ENCODE data around the gene UVRAG.
A peak's percentile ranks its signal among the peaks of the same experiment; 100 is the strongest.

Gene UVRAG

DNA sequence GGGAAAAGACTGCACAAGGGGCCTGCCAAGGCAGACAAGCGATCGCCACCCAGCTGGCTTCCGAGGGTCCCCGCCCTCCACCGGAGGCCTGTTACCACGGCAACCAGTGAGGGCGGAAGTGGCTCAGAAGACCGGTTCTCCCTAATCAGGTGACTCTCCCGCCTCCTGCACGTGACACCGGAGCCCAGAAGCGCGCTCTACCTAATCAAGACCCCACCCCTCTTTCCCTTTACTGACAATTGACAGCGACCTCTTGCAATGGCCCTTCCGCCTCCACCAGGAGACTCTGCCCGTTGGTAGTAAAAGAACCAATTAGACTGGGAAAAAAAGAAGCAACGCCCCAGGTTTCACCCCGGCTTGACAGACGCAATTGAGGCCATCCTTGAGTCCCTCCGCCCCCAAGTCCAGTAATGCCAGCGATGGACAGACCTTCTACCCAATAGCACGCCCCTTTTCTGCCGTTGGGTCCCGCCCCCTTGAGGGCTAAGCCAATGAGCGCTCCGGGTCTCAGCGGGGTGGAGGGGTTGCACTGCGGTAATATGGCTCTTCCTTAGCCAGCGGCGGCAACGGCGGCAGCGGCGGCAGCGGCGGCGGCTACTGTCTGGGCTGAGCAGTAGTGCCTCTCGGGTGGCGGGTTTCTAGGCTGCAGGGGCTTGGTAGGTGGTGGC, at the start of gene UVRAG:
UVRAG (plus strand) TSS at position 534 of the 668 bp plus-strand sequence. CDS start 198 bp downstream, outside the sequence.
- DNase-seq (ENCODE audit: low read depth): peak; percentile 97

DNA sequence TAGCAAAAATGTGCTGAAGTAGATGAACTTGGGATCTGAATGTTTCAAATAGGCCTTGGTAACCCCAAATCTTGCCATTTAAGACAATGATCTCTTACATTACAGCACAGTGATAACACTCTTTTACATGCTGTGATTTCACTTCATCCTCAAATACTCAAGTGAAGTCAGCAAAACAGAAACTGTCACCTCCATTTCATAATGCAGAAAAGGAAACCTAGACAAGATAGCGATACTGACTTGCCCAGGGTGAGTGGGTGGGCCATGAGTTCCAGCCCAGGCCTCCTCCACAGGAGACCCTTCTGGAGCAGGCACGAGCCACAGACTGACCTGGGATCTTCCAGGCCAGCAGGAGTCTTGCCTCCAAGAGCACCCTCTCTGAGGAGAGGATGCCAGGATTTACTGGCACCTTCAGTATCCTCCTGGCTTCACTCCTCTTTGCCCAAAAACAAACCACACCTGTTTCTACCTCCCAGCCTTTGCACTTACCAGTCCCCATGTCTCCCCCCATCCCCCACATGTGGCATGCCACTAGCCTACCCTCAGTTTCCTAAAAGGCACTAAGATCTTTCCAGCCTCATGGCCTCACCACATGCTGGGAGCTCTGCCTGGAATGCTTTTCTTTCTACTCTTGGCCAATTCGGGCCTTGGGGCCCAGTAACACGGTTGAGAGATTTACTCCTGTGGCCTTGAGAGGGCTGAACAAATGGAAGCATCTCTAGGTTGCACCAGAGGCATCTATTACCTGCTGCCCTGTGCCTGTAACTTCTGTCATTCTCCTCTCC, 48.4 kb upstream of the UVRAG start:
- DNase-seq (ENCODE audit: low read depth): no peak

DNA sequence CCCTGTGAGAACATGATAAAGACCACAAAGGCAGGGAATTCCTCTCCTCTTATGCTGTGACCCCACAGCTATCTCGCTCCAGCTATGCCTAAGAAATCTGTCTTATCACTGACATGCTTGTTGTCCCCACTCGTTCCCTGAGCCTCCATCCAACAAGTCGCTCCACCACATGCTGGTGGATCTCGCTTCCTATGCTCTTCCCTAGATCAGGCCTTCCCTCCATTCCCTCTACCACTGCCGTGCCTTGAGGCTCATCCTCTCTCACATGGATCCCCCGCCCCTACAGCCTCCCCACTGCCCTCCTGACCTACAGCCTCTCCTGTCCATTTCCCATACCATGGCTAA, 47.8 kb upstream of the UVRAG start:
- DNase-seq (ENCODE audit: low read depth): no peak

DNA sequence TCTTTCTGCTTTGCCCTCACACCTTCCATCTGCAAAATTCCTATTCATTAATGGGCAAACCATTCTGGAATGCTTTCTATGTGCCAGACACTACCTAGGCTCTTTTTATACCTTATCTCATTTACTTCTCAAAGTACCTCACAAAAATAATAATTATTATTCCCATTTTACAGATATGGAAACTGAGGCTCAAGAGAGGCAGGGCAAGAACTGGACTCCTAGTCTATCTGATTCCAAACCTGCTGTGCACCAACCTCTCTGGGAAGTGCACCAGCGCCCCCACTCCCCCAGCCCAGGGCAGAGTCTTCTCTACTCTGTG, 47.3 kb upstream of the UVRAG start:
- no peak for DNase-seq (ENCODE audit: low read depth)

DNA sequence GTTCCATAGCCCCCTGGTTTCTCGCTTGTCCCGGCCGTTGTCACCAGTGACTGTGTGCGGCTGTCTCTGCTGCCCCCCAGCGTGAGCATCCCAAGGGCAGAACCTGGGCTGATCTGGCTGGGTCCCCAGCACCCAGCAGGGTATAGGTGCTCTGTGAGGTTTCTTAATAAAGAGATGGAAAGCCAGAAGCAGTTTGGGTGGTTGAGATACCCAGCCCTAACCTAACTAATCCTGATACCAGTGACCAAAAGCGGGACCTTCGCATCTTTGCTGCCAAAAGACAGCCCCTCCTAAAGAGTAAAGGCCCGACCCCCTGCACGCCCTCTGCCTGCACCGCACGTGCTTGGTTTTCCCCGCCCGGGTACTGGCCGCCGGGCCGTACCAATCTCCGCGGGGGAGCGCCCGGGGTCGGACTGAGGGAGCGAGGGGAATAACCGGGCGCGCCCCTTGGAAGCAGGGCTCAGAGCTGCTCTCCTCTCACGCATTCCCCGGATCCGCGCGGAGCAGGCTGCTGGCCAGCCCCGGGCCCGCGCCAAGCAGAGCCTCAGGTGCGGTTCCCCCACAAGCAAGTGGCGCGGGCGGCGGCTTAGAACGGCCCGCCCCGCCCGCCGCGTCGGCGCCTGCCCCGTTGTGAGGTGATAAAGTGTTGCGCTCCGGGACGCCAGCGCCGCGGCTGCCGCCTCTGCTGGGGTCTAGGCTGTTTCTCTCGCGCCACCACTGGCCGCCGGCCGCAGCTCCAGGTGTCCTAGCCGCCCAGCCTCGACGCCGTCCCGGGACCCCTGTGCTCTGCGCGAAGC, 46.7 kb upstream of the UVRAG start, which contains the start of gene DGAT2:
DGAT2 (plus strand) TSS at position 667 of the 797 bp plus-strand sequence. CDS start 214 bp downstream, outside the sequence.
- peak; percentile 27 for DNase-seq (ENCODE audit: low read depth)

DNA sequence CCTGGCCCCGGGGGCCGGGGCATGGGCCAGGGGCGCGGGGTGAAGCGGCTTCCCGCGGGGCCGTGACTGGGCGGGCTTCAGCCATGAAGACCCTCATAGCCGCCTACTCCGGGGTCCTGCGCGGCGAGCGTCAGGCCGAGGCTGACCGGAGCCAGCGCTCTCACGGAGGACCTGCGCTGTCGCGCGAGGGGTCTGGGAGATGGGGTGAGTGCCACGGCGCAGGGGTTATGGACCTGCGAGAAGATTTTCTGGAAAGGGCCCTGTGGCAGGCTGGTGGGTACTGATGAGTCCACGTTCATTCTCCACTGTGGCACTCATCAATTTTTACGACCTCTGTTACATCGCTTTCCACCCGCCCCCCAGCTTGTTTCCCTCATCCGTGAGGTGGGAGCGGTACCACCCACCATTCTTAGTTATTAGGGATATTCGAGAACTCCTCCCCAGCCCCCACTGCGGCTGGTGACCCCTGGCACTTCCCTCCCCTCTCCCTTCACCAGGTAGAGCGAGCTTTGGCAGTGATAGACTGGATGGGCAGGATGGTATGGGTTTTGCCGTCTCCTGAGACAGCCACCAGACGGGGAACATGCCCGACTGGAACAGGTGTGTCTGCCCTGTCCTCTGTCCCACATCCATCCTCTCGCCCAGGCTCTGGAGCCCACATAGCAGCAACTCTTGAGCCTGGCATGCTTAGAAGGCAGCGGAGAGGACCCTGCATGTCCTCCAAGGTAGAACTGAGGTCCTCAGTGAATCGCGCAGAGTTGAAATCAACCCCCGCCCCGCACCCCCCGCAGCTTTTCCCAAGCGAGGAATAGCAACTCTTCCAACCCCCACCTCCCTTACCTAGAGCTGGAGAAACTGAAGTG, 45.9 kb upstream of the UVRAG start:
- no peak for DNase-seq (ENCODE audit: low read depth)

DNA sequence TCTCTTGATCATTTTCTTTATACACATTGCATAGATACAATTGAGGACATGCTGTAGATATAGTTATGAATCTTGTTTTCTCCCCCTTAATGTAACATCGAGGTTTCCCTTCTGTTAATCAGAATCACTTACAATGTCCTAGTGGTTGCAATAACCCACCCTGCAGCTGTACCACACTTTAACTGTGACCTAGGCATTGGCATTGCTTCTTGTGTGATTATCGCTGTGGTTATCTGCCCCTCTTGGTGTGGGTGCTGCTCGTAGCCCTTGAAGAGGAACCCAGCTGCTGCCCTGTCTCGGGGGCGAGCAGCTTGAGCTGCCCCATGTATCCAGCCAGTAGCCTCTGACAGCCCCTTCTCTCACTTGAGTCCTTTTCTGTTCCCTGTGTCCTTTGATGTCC, 44.9 kb upstream of the UVRAG start:
- DNase-seq (ENCODE audit: low read depth): no peak

DNA sequence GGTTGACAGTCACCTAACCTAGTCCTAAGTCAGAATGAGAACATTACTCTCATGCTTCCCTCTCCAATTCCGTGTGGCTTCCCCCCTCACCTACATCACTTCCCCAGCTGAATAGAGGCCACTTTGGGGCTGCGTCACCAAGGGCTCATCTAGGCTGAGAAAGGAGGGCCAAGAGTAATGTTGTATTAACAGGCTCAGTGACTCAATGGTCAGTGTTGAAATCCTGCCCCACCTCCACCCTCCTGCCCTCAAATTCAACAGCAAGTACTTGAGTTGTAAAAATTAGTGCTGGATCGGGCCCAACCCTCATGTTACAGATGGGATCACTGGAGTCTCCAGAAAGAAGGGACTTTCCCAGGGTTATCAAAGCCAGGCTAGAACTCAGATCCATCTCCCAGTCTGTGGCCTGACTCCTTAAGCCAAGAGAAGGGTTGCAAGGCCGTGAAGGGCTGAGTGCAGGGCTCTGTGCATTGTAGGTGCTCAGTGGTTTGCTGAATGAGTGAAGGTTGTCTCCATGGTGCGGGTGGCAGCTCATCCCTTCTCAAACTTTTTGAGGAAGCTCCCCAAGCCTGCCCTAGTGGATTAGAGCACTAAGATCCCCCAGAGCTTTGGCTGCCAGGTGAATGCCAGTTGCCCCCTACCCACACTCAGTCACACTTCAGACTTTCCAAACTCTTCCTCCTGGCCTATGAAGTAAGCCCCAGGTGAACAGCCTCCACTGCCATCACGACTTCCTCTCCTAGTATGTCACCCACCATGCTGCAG, 43.2 kb upstream of the UVRAG start:
- no peak for DNase-seq (ENCODE audit: low read depth)

DNA sequence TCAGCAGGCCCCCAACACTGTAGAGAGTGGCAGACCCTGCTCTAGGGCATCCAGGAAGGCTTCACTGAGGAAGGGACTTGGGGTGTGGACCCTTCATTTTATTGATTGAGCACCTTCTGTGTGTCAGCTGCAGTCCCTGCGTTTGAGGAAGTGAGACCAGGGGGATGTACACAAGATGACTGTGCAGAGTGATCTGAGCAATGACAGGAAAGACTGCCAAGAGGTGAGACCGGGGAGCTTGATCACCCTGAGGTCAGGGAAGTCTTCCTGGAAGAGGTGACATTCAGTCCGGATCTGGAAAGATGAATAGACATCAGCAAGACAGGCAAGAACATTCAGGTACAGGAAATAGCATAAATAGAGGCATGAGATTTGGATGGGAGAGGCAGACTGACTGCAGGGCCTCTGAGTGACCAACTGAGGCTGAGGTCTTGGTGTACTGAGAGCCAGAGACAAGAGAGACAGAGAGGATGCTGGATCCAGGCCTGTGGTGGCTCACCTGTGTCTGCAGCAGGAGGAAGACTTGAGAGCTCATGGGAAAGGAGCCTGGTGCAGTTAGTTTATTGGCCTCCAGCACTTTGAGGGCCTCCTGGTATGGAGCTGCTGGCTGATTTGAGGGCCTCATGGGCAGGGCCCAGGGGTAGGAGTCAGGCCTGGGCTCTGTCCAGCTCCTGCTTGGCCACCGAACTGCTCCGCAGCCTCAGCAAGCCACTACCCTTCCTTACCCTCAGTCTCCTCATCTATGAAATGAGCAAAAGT, 41.2 kb upstream of the UVRAG start:
- no peak for DNase-seq (ENCODE audit: low read depth)

DNA sequence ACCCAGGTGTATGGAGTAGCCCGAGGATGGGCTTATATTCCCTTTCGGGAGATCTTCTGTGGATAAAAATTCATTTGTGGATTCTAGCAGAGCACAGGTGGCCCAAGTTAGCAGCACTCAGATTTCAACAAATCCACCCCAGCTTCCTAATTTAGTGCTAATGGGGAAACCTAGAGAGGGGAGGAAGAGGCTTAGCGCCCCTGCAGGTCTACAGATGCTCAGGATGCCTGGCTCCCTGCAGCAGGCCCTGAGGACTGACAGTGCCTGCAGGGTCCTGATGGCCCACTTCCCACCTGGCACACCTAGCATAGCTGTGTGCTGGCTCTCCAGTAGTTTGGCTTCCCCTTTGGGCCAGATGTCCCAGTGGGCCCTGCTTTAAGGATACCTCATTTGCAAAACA, 40.0 kb upstream of the UVRAG start:
- DNase-seq (ENCODE audit: low read depth): no peak

DNA sequence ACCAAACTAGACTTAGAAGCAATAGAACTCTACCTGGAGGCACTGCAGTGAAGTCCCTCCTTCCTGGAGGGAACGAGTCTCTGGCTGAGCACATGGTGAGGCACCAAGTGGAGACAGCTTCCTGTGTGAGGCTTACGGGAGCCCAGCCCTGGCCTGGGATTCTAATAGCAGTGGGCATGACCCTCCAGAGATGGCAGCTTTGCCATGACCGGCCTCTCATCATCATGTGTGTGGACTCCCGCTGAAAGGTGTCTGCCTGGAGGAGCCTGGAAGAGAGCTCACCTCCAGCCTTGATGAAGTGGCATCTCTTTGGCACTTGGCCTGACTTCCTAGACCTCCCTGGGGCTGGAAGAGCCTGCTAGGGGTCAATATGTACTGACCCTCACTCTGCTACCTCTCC, 38.5 kb upstream of the UVRAG start:
- DNase-seq (ENCODE audit: low read depth): no peak

DNA sequence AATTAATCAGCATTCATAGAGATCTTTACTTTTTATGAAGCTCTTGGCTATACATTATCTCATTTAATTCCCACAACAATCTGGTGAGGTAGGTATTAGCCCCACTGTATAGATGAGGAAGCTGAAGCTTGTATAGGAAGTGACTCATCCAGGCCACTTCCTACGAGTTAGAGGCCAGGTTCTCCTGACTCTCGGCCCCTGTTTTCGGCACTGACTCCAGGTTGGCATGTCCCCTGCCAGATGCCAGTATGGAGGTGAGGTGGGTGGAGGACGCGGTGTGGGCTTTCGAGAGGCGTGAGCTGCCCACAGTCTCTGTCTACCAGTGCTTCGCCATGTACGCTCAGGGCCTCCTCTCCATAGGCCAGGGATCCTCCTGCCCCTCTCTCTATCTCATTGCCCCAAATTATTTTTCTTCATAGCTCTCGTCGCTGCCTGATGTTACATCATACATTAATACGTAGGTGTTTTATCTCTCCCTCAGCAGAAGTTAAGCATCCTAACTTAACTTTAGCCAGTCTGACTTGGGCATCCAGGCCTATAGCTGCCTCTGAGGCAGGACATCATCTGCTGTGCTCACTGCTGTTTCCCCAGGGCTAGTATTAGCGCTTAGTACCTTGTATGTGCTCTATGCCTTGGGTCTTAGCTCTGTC, 37.4 kb upstream of the UVRAG start:
- no peak for DNase-seq (ENCODE audit: low read depth)

DNA sequence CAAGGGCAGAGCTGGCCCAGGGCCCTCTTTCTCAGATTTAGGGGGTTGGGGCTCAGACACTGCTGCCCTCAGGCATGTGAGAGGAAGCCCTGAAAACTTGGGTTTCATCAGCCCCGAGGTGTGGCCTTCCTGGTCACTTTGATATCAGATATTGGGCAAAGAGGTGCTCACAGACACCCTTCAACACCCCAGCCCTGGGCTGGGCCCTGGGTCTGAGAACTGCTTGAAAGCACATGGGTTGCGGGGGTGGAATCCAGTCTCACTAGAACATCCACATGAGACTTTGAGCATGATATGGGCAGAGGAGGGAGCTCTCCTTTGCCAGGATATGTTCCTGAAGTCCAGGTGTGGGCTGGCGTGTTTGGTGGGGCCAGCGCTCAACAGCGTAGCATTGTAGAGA, 36.0 kb upstream of the UVRAG start:
- no peak for DNase-seq (ENCODE audit: low read depth)

DNA sequence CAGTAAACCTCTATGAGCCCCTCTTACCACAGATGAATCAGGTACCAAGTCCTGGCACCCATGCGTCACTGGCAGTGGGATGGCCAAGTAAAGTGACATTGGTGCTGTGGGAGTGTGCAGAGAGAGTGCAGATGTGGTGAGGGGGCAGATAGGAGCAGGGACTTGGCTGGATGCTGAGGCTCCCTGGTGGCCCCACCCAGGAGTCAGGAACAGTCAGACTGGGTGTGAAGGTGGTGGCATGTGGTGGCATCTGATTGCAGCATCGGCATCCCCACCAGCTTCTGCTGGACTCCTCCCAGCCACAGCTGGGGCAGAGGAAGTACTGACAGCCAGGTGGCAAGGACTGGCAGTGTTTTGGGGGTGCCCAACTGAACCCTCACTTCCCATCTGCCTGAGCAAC, 35.0 kb upstream of the UVRAG start:
- no peak for DNase-seq (ENCODE audit: low read depth)

DNA sequence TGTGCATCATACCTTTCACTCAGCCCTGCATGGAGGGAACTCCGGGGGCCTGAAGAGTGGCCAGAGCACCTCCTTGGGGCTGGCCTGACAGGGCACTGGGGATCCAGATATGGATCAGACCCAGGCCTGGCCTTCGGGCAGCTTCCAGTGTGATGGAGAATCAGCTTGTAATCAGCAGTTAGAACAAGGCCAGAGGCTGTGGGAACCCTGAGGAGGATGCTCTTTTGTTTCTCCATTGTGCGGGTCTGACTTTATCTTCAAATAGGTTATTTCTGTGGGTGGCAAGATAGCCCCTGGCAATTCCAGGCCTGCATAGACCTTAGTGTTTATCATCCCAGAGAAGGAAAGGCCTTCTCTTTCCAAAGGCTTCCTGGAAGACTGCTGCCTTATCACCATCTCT, 34.1 kb upstream of the UVRAG start:
- no peak for DNase-seq (ENCODE audit: low read depth)

DNA sequence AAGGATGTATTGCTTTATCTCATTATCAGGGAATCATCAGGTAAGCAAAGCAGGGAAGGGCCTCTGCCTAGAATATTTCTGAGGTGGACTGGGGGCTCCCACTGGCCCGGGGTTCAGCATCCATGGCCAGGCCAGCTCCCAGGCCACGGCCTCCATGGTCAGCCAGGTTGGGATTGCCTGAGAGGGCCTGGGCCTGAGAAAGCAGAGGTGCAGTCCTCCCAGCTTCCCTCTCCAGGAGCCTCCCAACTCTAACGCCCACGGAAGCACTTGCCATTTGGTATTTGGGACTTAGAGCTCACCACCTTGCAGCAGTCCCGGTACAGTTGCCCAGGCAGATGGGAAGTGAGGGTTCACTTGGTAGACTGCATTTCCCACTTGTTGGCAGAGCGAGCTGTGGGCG, 33.7 kb upstream of the UVRAG start:
- DNase-seq (ENCODE audit: low read depth): no peak

DNA sequence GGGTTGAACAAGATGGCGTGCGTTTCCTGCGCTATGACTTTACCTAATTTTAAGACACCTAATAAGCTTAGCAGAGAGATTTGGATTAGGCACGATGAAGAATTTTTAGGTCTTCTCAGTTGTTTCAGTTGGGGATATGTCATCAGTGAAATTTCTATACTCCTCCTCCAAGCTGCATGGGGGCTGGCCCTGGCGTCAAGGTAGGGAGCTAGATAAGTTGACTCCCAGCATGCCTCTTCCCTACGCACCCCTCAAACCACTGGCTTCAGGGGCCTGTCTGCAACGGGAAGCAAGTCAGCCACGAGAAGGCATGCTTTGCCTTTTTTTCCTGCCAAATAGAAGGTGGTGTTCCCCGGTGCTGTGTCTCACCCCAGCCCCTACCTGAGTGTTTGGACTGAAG, 33.2 kb upstream of the UVRAG start:
- DNase-seq (ENCODE audit: low read depth): no peak

DNA sequence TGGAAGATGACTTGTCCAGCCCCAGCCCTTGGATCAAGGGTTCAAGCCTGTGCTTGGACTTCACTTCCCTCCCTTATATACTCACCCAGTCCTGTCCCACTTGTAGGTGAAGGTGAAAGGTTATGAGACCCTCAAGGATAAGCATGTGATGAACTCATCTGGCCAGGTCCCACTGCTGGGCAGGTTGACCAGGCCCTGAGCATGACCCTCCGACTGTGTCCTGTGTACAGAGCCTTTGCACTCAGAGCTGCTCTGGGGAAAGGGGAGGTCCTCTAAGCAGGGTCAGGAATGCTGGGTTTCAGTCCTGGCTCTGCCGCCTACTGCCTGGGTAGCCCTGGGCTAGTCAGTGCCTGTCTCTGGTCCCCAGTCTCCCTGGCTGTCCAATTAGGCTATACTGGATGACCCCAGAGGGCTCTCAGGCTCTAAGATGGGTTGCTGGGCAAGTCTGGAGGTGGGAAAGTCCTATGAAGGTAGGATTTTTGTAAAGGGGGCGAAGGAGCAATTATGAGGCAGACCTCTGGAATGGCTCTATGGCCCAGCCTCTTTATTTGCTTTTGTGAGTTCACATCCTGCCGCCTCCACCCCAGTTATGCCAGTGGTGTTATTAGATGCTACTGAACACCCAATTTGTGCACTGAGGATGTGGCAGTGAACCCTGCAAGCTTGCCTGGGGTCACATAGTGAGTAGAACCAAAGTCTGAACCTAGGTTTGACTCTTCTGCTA, 32.3 kb upstream of the UVRAG start:
- no peak for DNase-seq (ENCODE audit: low read depth)

DNA sequence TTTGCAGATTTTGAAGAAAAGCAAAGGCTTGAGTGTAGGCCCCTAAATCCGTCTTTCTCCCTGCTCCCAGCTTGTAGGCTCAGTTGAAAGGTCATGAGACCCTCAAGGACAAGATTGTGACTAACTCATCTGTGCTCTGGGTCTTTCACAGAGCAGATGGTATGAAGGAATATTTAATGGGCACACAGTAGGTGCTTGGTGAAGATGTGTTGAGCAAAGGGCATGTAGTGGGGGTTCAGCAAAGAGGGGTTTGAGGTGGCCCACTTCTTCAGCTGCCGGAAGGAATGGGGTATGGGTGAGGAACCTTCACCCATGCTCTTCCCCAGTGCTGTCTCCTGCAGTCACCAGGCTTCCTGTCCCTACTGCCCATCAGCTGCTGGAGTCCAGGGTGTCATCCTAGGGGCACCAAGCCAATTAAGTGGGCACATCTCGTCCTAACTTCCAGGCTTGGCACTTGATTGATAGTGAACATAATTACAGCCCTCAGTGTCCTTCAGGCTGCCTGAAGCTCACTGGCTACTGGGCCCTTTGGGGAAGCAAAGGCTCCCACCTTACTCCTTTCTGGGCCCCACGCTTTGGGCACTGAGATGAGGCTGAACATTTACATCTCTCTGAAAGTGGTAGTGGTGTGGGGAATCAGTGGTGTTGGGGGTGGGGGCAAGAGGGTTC, 31.5 kb upstream of the UVRAG start:
- no peak for DNase-seq (ENCODE audit: low read depth)
